Measurements from ENCODE around the gene PMPCB.

Gene PMPCB

GRCh38 chr7:103336761-103337160, 39.5 kb downstream of the PMPCB start:
- no peaks in the 10 kb centered on the region for H3K27me3 ChIP-seq (ENCODE audit: control insufficient read depth, insufficient read depth, low read length)
- no peaks in the 10 kb centered on the region for H3K4me1 ChIP-seq (ENCODE audit: control insufficient read depth, insufficient read depth, low read length)
- no peak overlapping the region for H3K4me3 ChIP-seq (ENCODE audit: low read depth, low read length)
- no peak overlapping the region for H3K9ac ChIP-seq (ENCODE audit: low read depth, low read length)
- peaks cover 78% of the 10 kb centered on the region for H3K36me3 ChIP-seq (ENCODE audit: control insufficient read depth, insufficient read depth, low read length)
- no peak overlapping the region for H3K27ac ChIP-seq (ENCODE audit: low read depth, low read length)
- H3K9me3 ChIP-seq (ENCODE audit: control insufficient read depth, insufficient read depth, low read length) = no peaks in the 10 kb centered on the region

- H3K36me3 ChIP-seq (ENCODE audit: control insufficient read depth, insufficient read depth, low read length) = peaks cover 73% of the 10 kb centered on the region
- no peak overlapping the region for H3K4me3 ChIP-seq (ENCODE audit: low read depth, low read length)
- H3K9me3 ChIP-seq (ENCODE audit: control insufficient read depth, insufficient read depth, low read length) = no peaks in the 10 kb centered on the region
- no peak overlapping the region for H3K27ac ChIP-seq (ENCODE audit: low read depth, low read length)
- no peaks in the 10 kb centered on the region for H3K27me3 ChIP-seq (ENCODE audit: control insufficient read depth, insufficient read depth, low read length)
- H3K4me1 ChIP-seq (ENCODE audit: control insufficient read depth, insufficient read depth, low read length) = peaks cover 4% of the 10 kb centered on the region; the same call in 1 of the 2 replicates
- no peak overlapping the region for H3K9ac ChIP-seq (ENCODE audit: low read depth, low read length)
These were observed 41.6 kb downstream of the PMPCB start for GRCh38 chr7:103338864-103339263.

GRCh38 chr7:103341466-103341865, 44.2 kb downstream of the PMPCB start:
- Histone ChIP-seq H3K4me1 (ENCODE audit: control insufficient read depth, insufficient read depth, low read length) (peaks cover 4% of the 10 kb centered on the region; the same call in 1 of the 2 replicates), H3K9me3 (ENCODE audit: control insufficient read depth, insufficient read depth, low read length) (no peaks in the 10 kb centered on the region), H3K27me3 (ENCODE audit: control insufficient read depth, insufficient read depth, low read length) (no peaks in the 10 kb centered on the region), H3K9ac (ENCODE audit: low read depth, low read length) (no peak overlapping the region), H3K27ac (ENCODE audit: low read depth, low read length) (no peak overlapping the region), H3K4me3 (ENCODE audit: low read depth, low read length) (no peak overlapping the region), H3K36me3 (ENCODE audit: control insufficient read depth, insufficient read depth, low read length) (peaks cover 51% of the 10 kb centered on the region)

GRCh38 chr7:103343332-103343731, 46.1 kb downstream of the PMPCB start:
- H3K4me1 ChIP-seq (ENCODE audit: control insufficient read depth, insufficient read depth, low read length) = peaks cover 7% of the 10 kb centered on the region; the same call in 1 of the 2 replicates
- peak overlapping the region; percentile 89; the same call in 1 of the 2 replicates for H3K9ac ChIP-seq (ENCODE audit: low read depth, low read length)
- H3K4me3 ChIP-seq (ENCODE audit: low read depth, low read length) = peak overlapping the region; percentile 85
- H3K36me3 ChIP-seq (ENCODE audit: control insufficient read depth, insufficient read depth, low read length) = peaks cover 35% of the 10 kb centered on the region
- no peaks in the 10 kb centered on the region for H3K27me3 ChIP-seq (ENCODE audit: control insufficient read depth, insufficient read depth, low read length)
- no peak overlapping the region for H3K27ac ChIP-seq (ENCODE audit: low read depth, low read length)
- H3K9me3 ChIP-seq (ENCODE audit: control insufficient read depth, insufficient read depth, low read length) = no peaks in the 10 kb centered on the region

GRCh38 chr7:103343758-103344452, 46.7 kb downstream of the PMPCB start:
- Histone ChIP-seq H3K36me3 (ENCODE audit: control insufficient read depth, insufficient read depth, low read length) (peaks cover 33% of the 10 kb centered on the region), H3K27me3 (ENCODE audit: control insufficient read depth, insufficient read depth, low read length) (no peaks in the 10 kb centered on the region), H3K4me3 (ENCODE audit: low read depth, low read length) (peak overlapping the region; percentile 85), H3K9ac (ENCODE audit: low read depth, low read length) (peak overlapping the region; percentile 89), H3K27ac (ENCODE audit: low read depth, low read length) (peak overlapping the region; percentile 82), H3K9me3 (ENCODE audit: control insufficient read depth, insufficient read depth, low read length) (no peaks in the 10 kb centered on the region), H3K4me1 (ENCODE audit: control insufficient read depth, insufficient read depth, low read length) (peaks cover 11% of the 10 kb centered on the region; the same call in 1 of the 2 replicates)

GRCh38 chr7:103344453-103345149, 47.4 kb downstream of the PMPCB start, which contains the start of gene DNAJC2:
Gene DNAJC2 (minus strand): TSS chr7:103344767. CDS start chr7:103344622, 145 bp downstream.
- no peaks in the 10 kb centered on the region for H3K27me3 ChIP-seq (ENCODE audit: control insufficient read depth, insufficient read depth, low read length)
- H3K9ac ChIP-seq (ENCODE audit: low read depth, low read length) = peak within 1 kb of the TSS; percentile 89
- H3K4me3 ChIP-seq (ENCODE audit: low read depth, low read length) = peak within 1 kb of the TSS; percentile 85
- no peaks in the 10 kb centered on the region for H3K9me3 ChIP-seq (ENCODE audit: control insufficient read depth, insufficient read depth, low read length)
- H3K36me3 ChIP-seq (ENCODE audit: control insufficient read depth, insufficient read depth, low read length) = peaks cover 27% of the 10 kb centered on the region
- peak within 1 kb of the TSS; percentile 82 for H3K27ac ChIP-seq (ENCODE audit: low read depth, low read length)
- peaks cover 14% of the 10 kb centered on the region; the same call in 1 of the 2 replicates for H3K4me1 ChIP-seq (ENCODE audit: control insufficient read depth, insufficient read depth, low read length)

GRCh38 chr7:103346396-103346795, 49.2 kb downstream of the PMPCB start:
- Histone ChIP-seq H3K9ac (ENCODE audit: low read depth, low read length) (no peak overlapping the region), H3K9me3 (ENCODE audit: control insufficient read depth, insufficient read depth, low read length) (no peaks in the 10 kb centered on the region), H3K4me1 (ENCODE audit: control insufficient read depth, insufficient read depth, low read length) (peaks cover 14% of the 10 kb centered on the region; the same call in 1 of the 2 replicates), H3K27ac (ENCODE audit: low read depth, low read length) (no peak overlapping the region), H3K4me3 (ENCODE audit: low read depth, low read length) (no peak overlapping the region), H3K36me3 (ENCODE audit: control insufficient read depth, insufficient read depth, low read length) (peaks cover 24% of the 10 kb centered on the region), H3K27me3 (ENCODE audit: control insufficient read depth, insufficient read depth, low read length) (no peaks in the 10 kb centered on the region)

- H3K36me3 ChIP-seq (ENCODE audit: control insufficient read depth, insufficient read depth, low read length) = peaks cover 25% of the 10 kb centered on the region
- peak within 1 kb of the TSS; percentile 99 for H3K4me3 ChIP-seq (ENCODE audit: low read depth, low read length)
- no peaks in the 10 kb centered on the region for H3K9me3 ChIP-seq (ENCODE audit: control insufficient read depth, insufficient read depth, low read length)
- peak within 1 kb of the TSS; percentile 91 for H3K9ac ChIP-seq (ENCODE audit: low read depth, low read length)
- H3K27ac ChIP-seq (ENCODE audit: low read depth, low read length) = peak within 1 kb of the TSS; percentile 93
- peaks cover 14% of the 10 kb centered on the region; the same call in 1 of the 2 replicates for H3K4me1 ChIP-seq (ENCODE audit: control insufficient read depth, insufficient read depth, low read length)
- H3K27me3 ChIP-seq (ENCODE audit: control insufficient read depth, insufficient read depth, low read length) = no peaks in the 10 kb centered on the region
These were observed 50.5 kb downstream of the PMPCB start, which contains the start of gene PSMC2 for GRCh38 chr7:103347507-103348267. Gene PSMC2 (plus strand): TSS chr7:103347643. CDS start chr7:103347712, 69 bp downstream.

GRCh38 chr7:103348452-103348851, 51.2 kb downstream of the PMPCB start:
- Histone ChIP-seq H3K27ac (ENCODE audit: low read depth, low read length) (no peak overlapping the region), H3K9ac (ENCODE audit: low read depth, low read length) (no peak overlapping the region)

GRCh38 chr7:103348959-103349358, 51.7 kb downstream of the PMPCB start:
- Histone ChIP-seq H3K9me3 (ENCODE audit: control insufficient read depth, insufficient read depth, low read length) (no peaks in the 10 kb centered on the region), H3K27me3 (ENCODE audit: control insufficient read depth, insufficient read depth, low read length) (no peaks in the 10 kb centered on the region), H3K27ac (ENCODE audit: low read depth, low read length) (no peak overlapping the region), H3K36me3 (ENCODE audit: control insufficient read depth, insufficient read depth, low read length) (peaks cover 37% of the 10 kb centered on the region), H3K9ac (ENCODE audit: low read depth, low read length) (no peak overlapping the region), H3K4me3 (ENCODE audit: low read depth, low read length) (peak overlapping the region; percentile 99), H3K4me1 (ENCODE audit: control insufficient read depth, insufficient read depth, low read length) (peaks cover 9% of the 10 kb centered on the region; the same call in 1 of the 2 replicates)

More at GRCh38 chr7:103348452-103348851, 51.2 kb downstream of the PMPCB start:
- Histone ChIP-seq H3K4me1 (ENCODE audit: control insufficient read depth, insufficient read depth, low read length) (peaks cover 11% of the 10 kb centered on the region; the same call in 1 of the 2 replicates), H3K9me3 (ENCODE audit: control insufficient read depth, insufficient read depth, low read length) (no peaks in the 10 kb centered on the region), H3K36me3 (ENCODE audit: control insufficient read depth, insufficient read depth, low read length) (peaks cover 32% of the 10 kb centered on the region), H3K27me3 (ENCODE audit: control insufficient read depth, insufficient read depth, low read length) (no peaks in the 10 kb centered on the region), H3K4me3 (ENCODE audit: low read depth, low read length) (peak overlapping the region; percentile 99)

Data from HUES48 (cell line).